ENCODE data around the gene CPN2.
A peak's percentile ranks its signal among the peaks of the same experiment; 100 is the strongest.

CPN2 gene

GRCh38 chr3:194333212-194333980, 17.7 kb downstream of the CPN2 start:
- DNase-seq (ENCODE audit: low read depth, low spot score), result no peak
- H3K27ac ChIP-seq, result peak overlapping the region; percentile 41

- DNase-seq (ENCODE audit: low read depth, low spot score), result no peak
- peak overlapping the region; percentile 41 for H3K27ac ChIP-seq
Measured at GRCh38 chr3:194332858-194333211, 18.3 kb downstream of the CPN2 start.

- H3K27ac ChIP-seq, result peak overlapping the region; percentile 73
- peak; percentile 82 for DNase-seq (ENCODE audit: low read depth, low spot score)
Measured at GRCh38 chr3:194330579-194330978, 20.5 kb downstream of the CPN2 start.

GRCh38 chr3:194330160-194330559, 21.0 kb downstream of the CPN2 start:
- no peak for DNase-seq (ENCODE audit: low read depth, low spot score)
- H3K27ac ChIP-seq, result peak overlapping the region; percentile 73

- no peak for DNase-seq (ENCODE audit: low read depth, low spot score)
- no peak overlapping the region for H3K27ac ChIP-seq
Measured at GRCh38 chr3:194329583-194329965, 21.6 kb downstream of the CPN2 start.

- no peak overlapping the region for H3K27ac ChIP-seq
- no peak for DNase-seq (ENCODE audit: low read depth, low spot score)
Measured at GRCh38 chr3:194328942-194329582, 22.1 kb downstream of the CPN2 start.

- peak overlapping the region; percentile 22 for H3K27ac ChIP-seq
- peak; percentile 93 for DNase-seq (ENCODE audit: low read depth, low spot score)
Measured at GRCh38 chr3:194328053-194328657, 23.0 kb downstream of the CPN2 start.

- DNase-seq (ENCODE audit: low read depth, low spot score), result peak; percentile 29
Measured at GRCh38 chr3:194327218-194328052, 23.7 kb downstream of the CPN2 start.

GRCh38 chr3:194326968-194327217, 24.2 kb downstream of the CPN2 start:
- no peak overlapping the region for H3K27ac ChIP-seq
- DNase-seq (ENCODE audit: low read depth, low spot score), result no peak

More at GRCh38 chr3:194327218-194328052, 23.7 kb downstream of the CPN2 start:
- H3K27ac ChIP-seq, result peak overlapping the region; percentile 22

GRCh38 chr3:194326192-194326967, 24.7 kb downstream of the CPN2 start:
- H3K27ac ChIP-seq, result no peak overlapping the region
- peak; percentile 18 for DNase-seq (ENCODE audit: low read depth, low spot score)

GRCh38 chr3:194325424-194326153, 25.5 kb downstream of the CPN2 start:
- H3K27ac ChIP-seq, result no peak overlapping the region
- DNase-seq (ENCODE audit: low read depth, low spot score), result no peak

GRCh38 chr3:194324823-194325327, 26.3 kb downstream of the CPN2 start:
- no peak for DNase-seq (ENCODE audit: low read depth, low spot score)
- H3K27ac ChIP-seq, result no peak overlapping the region

- peak overlapping the region; percentile 92 for H3K27ac ChIP-seq
- peak; percentile 68 for DNase-seq (ENCODE audit: low read depth, low spot score)
Measured at GRCh38 chr3:194323785-194324735, 27.1 kb downstream of the CPN2 start.

GRCh38 chr3:194322678-194323211, 28.4 kb downstream of the CPN2 start:
- DNase-seq (ENCODE audit: low read depth, low spot score), result peak; percentile 99
- peak overlapping the region; percentile 92 for H3K27ac ChIP-seq

- peak; percentile 18 for DNase-seq (ENCODE audit: low read depth, low spot score)
- peak overlapping the region; percentile 92 for H3K27ac ChIP-seq
Measured at GRCh38 chr3:194321693-194322640, 29.2 kb downstream of the CPN2 start.

GRCh38 chr3:194320744-194321243, 30.3 kb downstream of the CPN2 start:
- H3K27ac ChIP-seq, result no peak overlapping the region
- no peak for DNase-seq (ENCODE audit: low read depth, low spot score)

- DNase-seq (ENCODE audit: low read depth, low spot score), result no peak
- no peak overlapping the region for H3K27ac ChIP-seq
Measured at GRCh38 chr3:194320100-194320499, 31.0 kb downstream of the CPN2 start.
